ENCODE data around the gene ARFGEF3.
"Not testable (repeated sequence)": the region's sequence is repeated elsewhere in the genome, so short reads cannot be mapped to it uniquely, and the experiment has no call there.

ARFGEF3 gene

DNA sequence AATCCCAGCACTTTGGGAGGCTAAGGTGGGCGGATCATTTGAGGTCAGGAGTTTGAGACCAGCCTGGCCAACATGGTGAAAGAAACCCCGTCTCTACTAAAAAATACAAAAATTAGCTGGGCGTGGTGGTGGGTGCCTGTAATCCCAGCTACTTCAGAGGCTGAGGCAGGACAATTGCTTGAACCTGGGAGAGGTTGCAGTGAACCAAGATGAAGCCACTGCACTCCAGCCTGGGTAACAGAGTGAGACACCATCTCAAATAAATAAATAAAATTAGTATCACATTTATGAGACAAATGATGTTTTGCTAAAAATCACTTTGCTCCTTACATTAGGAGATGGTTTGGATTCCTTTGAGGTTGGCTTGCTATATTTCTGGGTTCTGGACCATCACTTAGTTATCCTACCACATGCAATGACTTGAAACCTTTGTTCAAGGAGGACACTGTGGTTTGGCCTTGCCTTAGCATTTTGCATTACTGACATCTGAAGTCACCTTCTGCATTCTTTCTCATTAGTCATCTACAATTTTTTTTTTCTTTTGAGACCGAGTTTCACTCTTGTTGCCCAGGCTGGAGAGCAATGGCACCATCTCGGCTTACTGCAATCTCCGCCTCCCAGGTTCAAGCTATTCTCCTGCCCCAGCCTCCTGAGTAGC lies 126.8 kb downstream of the ARFGEF3 start:
- H3K27ac Mint-ChIP-seq; H3K4me1 Mint-ChIP-seq (ENCODE audit: low read depth); H3K4me3 Mint-ChIP-seq; H3K27me3 Mint-ChIP-seq; H3K9me3 Mint-ChIP-seq; H3K36me3 Mint-ChIP-seq (ENCODE audit: low read depth): not testable (repeated sequence)

DNA sequence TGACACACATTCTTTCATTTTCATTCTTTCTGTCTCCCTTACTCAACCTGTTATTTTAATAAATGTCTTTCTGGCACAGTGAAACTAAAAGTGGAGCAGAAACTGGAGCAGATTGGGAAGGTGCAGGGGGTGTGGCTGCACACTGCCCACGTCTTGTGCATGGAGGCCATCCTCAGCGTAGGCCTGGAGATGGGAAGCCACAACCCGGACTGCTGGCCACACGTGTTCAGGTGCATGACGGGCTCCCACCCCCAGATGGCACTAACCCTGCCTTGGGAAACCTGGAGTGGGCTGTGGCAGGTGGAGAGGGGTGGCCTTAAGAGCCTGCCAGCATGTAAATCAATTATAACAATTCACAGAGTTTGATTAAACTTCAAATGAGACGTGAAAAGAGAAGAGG lies 128.0 kb downstream of the ARFGEF3 start:
- H3K27ac Mint-ChIP-seq: no peak overlapping the region
- H3K9me3 Mint-ChIP-seq: no peaks in the 10 kb centered on the region
- H3K36me3 Mint-ChIP-seq (ENCODE audit: low read depth): no peaks in the 10 kb centered on the region
- no peaks in the 10 kb centered on the region for H3K4me1 Mint-ChIP-seq (ENCODE audit: low read depth)
- peaks cover 3% of the 10 kb centered on the region for H3K27me3 Mint-ChIP-seq
- no peak overlapping the region for H3K4me3 Mint-ChIP-seq

DNA sequence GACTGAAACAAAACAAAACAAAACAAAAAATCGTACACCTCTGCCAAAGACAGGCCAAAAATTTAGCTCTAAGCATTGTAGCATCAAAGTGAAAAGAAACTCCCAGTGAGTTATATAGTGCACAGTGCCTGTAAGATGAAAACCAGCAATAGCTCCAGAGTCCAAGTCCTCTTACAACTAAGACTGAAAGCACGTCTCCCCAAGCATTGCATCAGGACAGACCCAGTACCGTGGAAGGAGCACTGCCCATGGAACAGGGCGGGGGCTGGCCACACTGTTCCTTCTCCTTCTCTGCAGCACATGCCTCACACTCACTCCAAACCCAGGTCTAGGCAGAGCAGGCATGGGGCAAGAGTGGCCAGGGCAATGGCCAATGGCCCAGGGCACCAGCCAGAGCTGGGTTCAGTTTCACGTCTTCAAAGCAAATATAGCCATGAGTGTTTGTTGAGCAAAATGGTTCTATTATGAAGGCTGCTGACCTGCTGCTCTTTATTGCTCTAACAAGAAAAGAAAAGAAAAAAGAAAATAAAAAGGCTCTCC lies 128.8 kb downstream of the ARFGEF3 start:
- no peaks in the 10 kb centered on the region for H3K36me3 Mint-ChIP-seq (ENCODE audit: low read depth)
- no peak overlapping the region for H3K4me3 Mint-ChIP-seq
- no peaks in the 10 kb centered on the region for H3K4me1 Mint-ChIP-seq (ENCODE audit: low read depth)
- H3K9me3 Mint-ChIP-seq: no peaks in the 10 kb centered on the region
- H3K27ac Mint-ChIP-seq: no peak overlapping the region
- peaks cover 3% of the 10 kb centered on the region for H3K27me3 Mint-ChIP-seq

DNA sequence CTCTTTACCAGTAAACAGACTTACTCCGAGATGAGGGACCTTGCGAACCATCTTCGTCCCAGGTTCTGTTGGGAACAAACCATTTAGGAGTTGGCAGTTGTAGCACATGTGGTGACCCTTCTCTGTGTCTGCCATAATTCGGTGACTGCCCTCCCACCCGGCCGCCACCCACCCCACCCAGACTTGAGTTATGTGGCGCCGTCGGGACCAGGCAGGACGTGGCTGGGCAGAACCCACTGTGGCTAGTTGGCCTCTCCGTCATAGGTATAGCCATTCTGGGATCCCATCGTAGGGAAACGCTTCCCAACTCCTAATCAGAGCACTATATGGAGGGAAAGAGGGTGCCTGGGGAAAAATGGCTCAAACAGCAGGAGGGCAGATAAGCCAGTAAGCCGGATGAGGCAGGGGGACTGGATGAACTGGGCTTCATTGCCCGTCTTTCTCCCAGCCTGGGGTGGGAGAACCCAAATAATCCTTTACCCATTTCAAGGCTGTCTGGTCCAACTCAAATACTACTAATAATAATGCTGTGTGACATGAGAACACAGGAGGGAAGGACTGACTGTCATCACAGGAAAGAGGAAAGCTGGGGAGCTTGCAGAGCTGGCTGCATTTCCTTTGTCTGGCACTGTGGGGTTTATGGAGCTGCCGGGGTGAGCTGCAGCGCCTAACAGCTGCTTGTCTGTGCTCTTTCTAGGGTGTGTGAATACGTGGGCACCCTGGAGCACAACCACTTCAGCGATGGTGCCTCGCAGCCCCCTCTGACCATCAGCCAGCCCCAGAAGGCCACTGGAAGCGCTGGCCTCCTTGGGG lies 129.5 kb downstream of the ARFGEF3 start:
- H3K4me3 Mint-ChIP-seq: no peak overlapping the region
- no peaks in the 10 kb centered on the region for H3K4me1 Mint-ChIP-seq (ENCODE audit: low read depth)
- no peak overlapping the region for H3K27ac Mint-ChIP-seq
- no peaks in the 10 kb centered on the region for H3K36me3 Mint-ChIP-seq (ENCODE audit: low read depth)
- H3K27me3 Mint-ChIP-seq: peaks cover 3% of the 10 kb centered on the region
- no peaks in the 10 kb centered on the region for H3K9me3 Mint-ChIP-seq

DNA sequence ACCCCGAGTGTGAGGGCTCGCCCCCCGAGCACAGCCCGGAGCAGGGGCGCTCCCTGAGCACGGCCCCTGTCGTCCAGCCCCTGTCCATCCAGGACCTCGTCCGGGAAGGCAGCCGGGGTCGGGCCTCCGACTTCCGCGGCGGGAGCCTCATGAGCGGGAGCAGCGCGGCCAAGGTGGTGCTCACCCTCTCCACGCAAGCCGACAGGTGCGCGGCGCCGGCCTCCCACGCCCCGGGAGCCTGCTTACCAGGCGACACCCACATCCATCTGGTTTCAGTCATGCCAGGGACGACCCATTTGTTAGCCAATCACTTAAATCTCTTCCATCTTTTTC lies 130.1 kb downstream of the ARFGEF3 start:
- Mint-ChIP-seq H3K4me1 (ENCODE audit: low read depth) (no peaks in the 10 kb centered on the region), H3K27me3 (peaks cover 3% of the 10 kb centered on the region), H3K27ac (no peak overlapping the region), H3K9me3 (no peaks in the 10 kb centered on the region), H3K4me3 (no peak overlapping the region), H3K36me3 (ENCODE audit: low read depth) (no peaks in the 10 kb centered on the region)

DNA sequence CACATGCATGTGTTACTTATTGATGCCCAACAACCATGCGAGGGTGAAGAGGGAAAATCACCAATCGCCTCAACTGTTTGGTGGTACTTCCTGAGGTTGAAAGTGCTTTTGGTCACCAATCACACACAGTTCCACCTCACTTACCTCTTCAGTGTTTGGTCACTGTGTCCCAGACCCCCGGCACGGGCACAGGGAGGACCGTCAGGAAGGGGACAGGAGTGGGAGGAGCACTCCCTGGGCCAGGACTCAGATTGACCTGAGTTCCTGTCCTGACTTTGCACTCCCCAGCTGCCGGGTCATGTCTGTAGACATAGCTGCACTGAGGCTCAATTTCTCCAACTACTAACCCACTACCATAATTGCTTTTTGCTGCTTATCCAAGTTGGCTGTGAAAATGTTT lies 130.7 kb downstream of the ARFGEF3 start:
- Mint-ChIP-seq H3K9me3 (no peaks in the 10 kb centered on the region), H3K27me3 (peaks cover 3% of the 10 kb centered on the region), H3K4me3 (no peak overlapping the region), H3K27ac (no peak overlapping the region), H3K4me1 (ENCODE audit: low read depth) (peaks cover 1% of the 10 kb centered on the region), H3K36me3 (ENCODE audit: low read depth) (no peaks in the 10 kb centered on the region)

DNA sequence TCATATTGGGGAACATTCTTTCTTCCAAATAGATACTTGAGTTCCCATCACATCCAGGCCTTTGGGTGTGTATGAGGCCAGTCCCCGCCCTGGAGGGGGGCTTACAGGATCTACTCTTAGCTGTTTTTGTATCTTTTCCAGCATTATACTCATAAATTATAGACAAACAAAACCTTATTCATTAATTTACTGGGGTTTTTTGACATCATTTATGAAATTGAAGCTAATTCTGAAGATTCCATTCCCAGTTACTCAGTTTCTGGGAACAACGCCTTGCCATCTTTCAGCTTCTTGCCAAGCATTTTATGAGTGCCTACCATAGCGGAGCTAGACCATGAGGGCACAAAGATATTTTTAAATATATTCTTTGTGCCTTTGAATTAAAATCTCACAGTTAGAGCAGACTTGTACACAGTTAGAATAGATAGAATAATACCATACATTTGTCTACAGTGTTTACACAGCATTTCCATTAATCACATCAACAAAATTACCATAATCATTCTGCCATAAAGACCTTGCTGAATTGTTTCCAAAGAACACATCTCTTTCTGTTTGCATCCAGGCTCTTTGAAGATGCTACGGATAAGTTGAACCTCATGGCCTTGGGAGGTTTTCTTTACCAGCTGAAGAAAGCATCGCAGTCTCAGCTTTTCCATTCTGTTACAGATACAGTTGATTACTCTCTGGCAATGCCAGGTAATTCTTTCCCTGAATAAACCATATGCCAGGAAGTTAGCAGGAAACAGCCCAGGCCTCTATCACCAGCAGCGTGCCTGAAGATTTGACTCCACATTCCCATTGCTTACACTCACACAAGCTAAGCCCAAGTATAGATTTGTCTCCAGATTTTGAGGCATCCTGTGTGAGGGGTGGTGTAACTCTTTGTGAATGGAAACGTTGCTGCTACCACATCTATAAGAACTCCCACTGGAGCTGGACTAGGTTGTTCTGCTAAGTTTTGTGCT lies 132.0 kb downstream of the ARFGEF3 start:
- Mint-ChIP-seq H3K36me3 (ENCODE audit: low read depth) (no peaks in the 10 kb centered on the region), H3K4me3 (no peak overlapping the region), H3K9me3 (no peaks in the 10 kb centered on the region), H3K27ac (no peak overlapping the region), H3K27me3 (peaks cover 7% of the 10 kb centered on the region), H3K4me1 (ENCODE audit: low read depth) (peaks cover 13% of the 10 kb centered on the region)

DNA sequence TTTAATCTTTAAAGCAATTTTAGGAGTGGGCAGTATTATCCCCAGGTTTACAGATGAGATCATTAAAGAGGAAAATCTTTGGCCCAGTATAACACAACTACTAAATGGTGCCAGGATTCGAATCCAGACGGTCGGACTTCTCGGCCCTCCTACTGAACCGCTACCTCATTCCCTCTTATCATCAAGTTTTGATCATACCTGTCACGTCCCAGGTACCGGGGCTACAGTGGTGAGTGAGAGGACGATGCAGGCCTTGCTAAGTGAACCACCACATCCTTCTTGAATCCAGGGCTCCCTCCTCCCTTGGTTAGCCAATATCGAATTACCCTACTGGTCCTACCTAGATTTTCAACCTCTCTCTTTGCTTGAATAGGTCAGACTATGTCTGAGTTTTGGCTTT lies 134.6 kb downstream of the ARFGEF3 start:
- Mint-ChIP-seq H3K27me3 (peaks cover 7% of the 10 kb centered on the region), H3K4me3 (no peak overlapping the region), H3K4me1 (ENCODE audit: low read depth) (peaks cover 13% of the 10 kb centered on the region), H3K36me3 (ENCODE audit: low read depth) (no peaks in the 10 kb centered on the region), H3K9me3 (no peaks in the 10 kb centered on the region), H3K27ac (no peak overlapping the region)

DNA sequence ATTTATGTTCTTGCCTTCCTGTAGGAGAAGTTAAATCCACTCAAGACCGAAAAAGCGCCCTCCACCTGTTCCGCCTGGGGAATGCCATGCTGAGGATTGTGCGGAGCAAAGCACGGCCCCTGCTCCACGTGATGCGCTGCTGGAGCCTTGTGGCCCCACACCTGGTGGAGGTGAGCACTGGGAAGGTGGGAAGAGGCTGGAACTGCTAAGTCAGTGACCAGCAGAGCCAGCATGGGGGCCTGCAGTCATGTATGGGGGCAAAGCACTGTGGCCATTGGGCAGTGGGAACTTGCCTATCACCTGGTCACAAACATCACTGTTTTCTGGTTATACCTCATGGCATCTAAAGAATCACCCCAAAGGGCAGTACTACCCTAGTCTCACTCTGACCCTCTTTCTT lies 135.0 kb downstream of the ARFGEF3 start:
- Mint-ChIP-seq H3K4me1 (ENCODE audit: low read depth) (peaks cover 13% of the 10 kb centered on the region), H3K36me3 (ENCODE audit: low read depth) (no peaks in the 10 kb centered on the region), H3K27ac (no peak overlapping the region), H3K27me3 (peaks cover 10% of the 10 kb centered on the region), H3K4me3 (no peak overlapping the region), H3K9me3 (no peaks in the 10 kb centered on the region)

DNA sequence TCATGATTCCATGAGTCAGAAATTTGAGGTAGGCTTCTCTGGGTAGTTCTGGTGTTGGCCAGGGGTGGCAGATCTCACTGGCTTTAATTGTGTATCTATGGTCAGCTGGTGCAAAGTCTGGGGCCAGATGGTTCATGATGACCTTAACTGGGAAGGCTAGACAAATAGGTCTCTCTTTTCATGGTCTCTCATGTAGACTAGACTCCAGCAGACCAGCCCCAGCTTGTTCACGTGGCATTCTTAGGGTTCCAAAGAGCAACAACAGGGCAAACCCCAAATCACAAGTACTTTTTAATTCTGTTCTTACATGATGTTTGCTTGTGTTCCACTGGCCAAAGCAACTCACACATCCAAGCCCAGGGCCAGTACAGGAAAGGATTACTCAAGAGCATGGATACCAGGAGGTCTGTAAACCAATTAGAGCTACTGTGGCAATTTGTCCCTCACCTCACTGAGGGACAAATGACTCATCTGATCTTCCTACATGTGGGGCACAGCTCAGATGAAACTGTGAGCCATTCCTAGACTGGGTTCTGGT lies 136.1 kb downstream of the ARFGEF3 start:
- H3K4me1 Mint-ChIP-seq (ENCODE audit: low read depth): peaks cover 13% of the 10 kb centered on the region
- no peaks in the 10 kb centered on the region for H3K9me3 Mint-ChIP-seq
- peaks cover 16% of the 10 kb centered on the region for H3K27me3 Mint-ChIP-seq
- no peak overlapping the region for H3K27ac Mint-ChIP-seq
- no peak overlapping the region for H3K4me3 Mint-ChIP-seq
- H3K36me3 Mint-ChIP-seq (ENCODE audit: low read depth): no peaks in the 10 kb centered on the region

DNA sequence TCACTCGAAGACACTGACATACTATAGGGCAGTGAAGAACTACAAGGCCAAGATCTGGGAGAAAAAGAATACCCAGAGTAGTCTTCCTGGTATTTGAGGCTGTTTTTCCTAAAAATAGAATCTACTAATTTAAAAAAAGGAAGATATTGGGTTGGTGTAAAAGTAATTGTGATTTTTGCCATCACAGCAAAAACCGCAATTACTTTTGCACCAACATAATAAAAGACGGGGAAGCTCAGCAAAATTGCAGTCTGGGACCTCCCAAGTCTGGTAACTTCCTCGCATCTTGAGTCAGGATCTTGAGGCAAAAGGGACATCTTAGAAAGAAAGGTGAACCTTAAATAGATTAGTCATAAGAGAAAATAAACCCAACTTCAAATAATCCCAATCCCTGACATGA lies 138.7 kb downstream of the ARFGEF3 start:
- no peaks in the 10 kb centered on the region for H3K36me3 Mint-ChIP-seq (ENCODE audit: low read depth)
- H3K27ac Mint-ChIP-seq: no peak overlapping the region
- peaks cover 12% of the 10 kb centered on the region for H3K27me3 Mint-ChIP-seq
- H3K4me1 Mint-ChIP-seq (ENCODE audit: low read depth): peaks cover 13% of the 10 kb centered on the region
- no peak overlapping the region for H3K4me3 Mint-ChIP-seq
- no peaks in the 10 kb centered on the region for H3K9me3 Mint-ChIP-seq

DNA sequence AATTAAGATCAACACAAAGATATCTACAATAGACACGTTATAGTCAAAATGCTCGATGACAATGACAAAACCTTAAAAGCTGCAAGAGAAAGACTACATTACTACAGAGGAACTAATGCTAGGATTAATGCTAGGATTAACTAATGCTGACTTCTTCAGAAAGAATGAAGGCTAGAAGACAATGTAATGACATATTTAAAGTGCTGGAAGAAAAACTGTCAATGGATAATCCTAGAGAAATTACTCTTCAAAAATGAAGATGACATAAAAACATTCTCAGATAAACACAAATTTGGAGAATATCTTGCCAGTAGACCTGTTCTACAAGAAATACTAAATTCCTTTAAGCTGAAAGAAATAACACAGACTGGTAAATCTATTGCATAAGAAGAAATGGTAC lies 140.8 kb downstream of the ARFGEF3 start:
- Mint-ChIP-seq H3K9me3 (no peaks in the 10 kb centered on the region), H3K27ac (no peak overlapping the region), H3K36me3 (ENCODE audit: low read depth) (no peaks in the 10 kb centered on the region), H3K27me3 (peaks cover 12% of the 10 kb centered on the region), H3K4me1 (ENCODE audit: low read depth) (peaks cover 12% of the 10 kb centered on the region), H3K4me3 (no peak overlapping the region)

DNA sequence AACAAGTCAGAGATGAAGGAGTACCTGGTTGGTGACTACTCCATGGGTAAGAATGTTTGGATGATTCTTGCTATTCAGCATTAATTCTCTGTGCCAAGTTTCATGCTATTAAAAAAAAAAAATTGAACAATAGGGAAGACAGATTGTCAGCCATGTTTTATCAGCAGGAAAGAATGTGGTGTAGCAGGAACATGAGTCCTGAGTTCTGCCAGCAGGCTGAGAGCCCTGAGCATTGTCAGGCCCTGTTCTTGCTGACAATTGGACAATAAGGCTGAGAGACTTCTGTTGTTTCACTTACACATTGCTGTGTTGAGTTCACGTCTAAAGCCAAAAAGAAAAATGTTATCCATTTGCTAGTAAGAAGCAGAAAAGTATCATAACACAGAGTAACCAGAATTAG lies 145.6 kb downstream of the ARFGEF3 start:
- Mint-ChIP-seq H3K27ac (no peak overlapping the region), H3K4me1 (ENCODE audit: low read depth) (no peaks in the 10 kb centered on the region), H3K36me3 (ENCODE audit: low read depth) (no peaks in the 10 kb centered on the region), H3K4me3 (no peak overlapping the region), H3K9me3 (no peaks in the 10 kb centered on the region), H3K27me3 (peaks cover 5% of the 10 kb centered on the region)

DNA sequence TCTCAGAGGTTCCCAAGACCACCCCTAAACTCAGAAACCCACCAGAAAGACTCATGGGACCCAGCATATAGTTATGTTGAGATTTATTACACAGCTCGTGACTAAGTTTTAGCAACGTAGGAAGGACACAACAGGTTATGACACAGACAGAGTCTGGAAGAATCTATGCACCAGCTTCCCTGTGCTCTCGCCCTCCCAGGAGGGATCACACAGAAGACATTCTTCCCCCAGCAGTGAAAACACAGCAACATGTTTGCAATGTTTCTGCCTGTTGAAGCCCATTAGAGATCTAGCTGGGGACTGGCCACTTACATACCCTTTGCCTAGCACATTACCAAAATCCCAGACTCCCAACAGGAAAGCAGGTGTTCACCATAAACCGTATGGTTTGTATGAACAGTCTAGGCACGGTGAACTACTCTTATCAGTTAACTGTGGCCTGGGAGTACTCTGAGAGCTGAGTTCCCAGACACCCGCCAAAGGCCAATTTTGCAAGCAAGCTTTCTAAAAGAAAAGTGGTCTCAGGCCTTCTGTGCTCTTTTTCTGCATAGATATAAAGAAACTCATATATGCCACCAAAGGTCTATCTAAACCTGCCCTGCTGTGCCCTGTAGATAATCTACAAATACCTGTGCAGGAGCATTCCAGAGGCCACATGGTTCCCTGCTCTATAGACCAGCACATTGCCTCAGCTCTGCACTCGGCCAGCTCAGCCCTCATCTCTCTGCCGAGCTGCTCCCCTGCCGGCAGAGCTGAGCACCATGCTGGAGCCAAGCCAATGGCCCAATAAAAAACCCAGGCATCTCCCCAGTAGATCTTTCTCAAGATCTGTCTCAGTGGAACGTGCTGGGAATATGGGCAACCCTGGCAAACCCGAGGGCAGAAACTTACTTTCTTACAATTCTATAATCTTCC lies 146.3 kb downstream of the ARFGEF3 start:
- H3K27me3 Mint-ChIP-seq: peaks cover 4% of the 10 kb centered on the region
- no peaks in the 10 kb centered on the region for H3K36me3 Mint-ChIP-seq (ENCODE audit: low read depth)
- no peaks in the 10 kb centered on the region for H3K9me3 Mint-ChIP-seq
- no peak overlapping the region for H3K27ac Mint-ChIP-seq
- H3K4me3 Mint-ChIP-seq: no peak overlapping the region
- H3K4me1 Mint-ChIP-seq (ENCODE audit: low read depth): no peaks in the 10 kb centered on the region
